ENCODE data around the gene SLC6A19. TPM values are rescaled to one million over a fixed set of nuclear protein-coding genes. Genes with fewer than 3 reads are reported as not detected.

The SLC6A19 gene
- polyA plus RNA-seq, 3 donors: not detected

DNA sequence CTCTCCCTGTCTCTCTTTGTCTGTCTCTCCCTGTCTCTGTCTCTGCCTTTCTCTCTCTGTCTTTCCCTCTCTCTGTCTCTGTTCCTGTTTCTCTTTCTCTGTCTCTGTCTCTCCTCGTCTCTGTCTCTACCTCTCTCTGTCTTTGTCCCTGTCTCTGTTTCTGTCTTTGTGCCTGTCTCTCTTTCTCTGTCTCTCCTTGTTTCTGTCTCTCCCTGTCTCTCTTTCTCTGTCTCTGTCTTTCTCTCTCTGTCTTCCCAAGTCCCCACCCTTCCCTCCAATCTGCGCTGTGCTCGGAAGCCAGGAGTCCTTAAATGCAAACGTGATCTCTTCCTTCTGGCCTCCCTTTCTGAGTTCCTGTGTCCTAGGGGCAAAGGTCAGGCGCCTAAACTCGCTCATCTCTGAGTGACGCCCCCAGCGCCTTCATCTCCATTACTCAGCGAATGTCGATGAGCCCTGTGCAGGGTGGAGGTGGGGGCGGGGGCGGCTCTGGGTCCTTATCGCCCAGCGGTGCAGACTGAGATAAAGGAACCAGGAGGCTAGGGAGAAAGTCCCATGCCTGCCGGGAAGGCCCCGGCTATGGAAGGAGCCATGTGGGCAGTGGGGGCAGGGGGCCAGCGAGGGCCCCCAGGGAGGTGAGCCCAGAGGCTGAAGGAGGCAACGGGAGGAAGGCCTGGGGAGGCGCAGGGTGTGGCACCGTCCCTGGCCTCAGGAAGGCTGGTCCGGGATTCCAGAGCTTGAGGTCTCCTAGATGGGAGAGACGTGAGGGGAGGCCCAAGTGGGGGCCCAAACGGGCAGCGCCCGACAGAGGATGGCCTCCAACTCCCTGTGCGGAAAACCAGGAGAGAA is 1.5 kb upstream of the SLC6A19 start:
- H3K4me3 ChIP-seq (replicated peaks in 1 of 3; ENCODE audit: low read depth in 2 of 3, low read length in 3 of 3): no peak overlapping the region
- H3K4me2 ChIP-seq (replicated peaks; ENCODE audit: extremely low read depth, low read length, poor library complexity, severe bottlenecking): no peak overlapping the region
- H3K27ac ChIP-seq (ENCODE audit: low read depth in 1 of 2, low read length in 2 of 2): no peak overlapping the region
- no peaks in the 10 kb centered on the region for H3K9me3 ChIP-seq (replicated peaks in 1 of 2; ENCODE audit: control insufficient read depth in 1 of 2, insufficient read depth in 1 of 2, low read length in 2 of 2)
- TF ChIP-seq, protein P1, sequence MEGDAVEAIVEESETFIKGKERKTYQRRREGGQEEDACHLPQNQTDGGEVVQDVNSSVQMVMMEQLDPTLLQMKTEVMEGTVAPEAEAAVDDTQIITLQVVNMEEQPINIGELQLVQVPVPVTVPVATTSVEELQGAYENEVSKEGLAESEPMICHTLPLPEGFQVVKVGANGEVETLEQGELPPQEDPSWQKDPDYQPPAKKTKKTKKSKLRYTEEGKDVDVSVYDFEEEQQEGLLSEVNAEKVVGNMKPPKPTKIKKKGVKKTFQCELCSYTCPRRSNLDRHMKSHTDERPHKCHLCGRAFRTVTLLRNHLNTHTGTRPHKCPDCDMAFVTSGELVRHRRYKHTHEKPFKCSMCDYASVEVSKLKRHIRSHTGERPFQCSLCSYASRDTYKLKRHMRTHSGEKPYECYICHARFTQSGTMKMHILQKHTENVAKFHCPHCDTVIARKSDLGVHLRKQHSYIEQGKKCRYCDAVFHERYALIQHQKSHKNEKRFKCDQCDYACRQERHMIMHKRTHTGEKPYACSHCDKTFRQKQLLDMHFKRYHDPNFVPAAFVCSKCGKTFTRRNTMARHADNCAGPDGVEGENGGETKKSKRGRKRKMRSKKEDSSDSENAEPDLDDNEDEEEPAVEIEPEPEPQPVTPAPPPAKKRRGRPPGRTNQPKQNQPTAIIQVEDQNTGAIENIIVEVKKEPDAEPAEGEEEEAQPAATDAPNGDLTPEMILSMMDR (IDR thresholded peaks at IDR 0.05): no peak
- 82% methylated on average over 9 of the region's 26 CpGs for WGBS (ENCODE audit: insufficient coverage)
- no peak overlapping the region for H2AFZ ChIP-seq (ENCODE audit: insufficient read depth, low read depth, low read length, poor library complexity, severe bottlenecking)
- H3K36me3 Mint-ChIP-seq: no peaks in the 10 kb centered on the region
- H3K9me3 Mint-ChIP-seq: no peaks in the 10 kb centered on the region
- H3K27me3 ChIP-seq (ENCODE audit: control insufficient read depth in 2 of 2, insufficient read depth in 2 of 2, low read length in 2 of 2): no peaks in the 10 kb centered on the region
- intact Hi-C loops (cut with micrococcal nuclease): no loop called here
- no peak overlapping the region for H3K9ac ChIP-seq (ENCODE audit: insufficient read depth, low read length, poor library complexity, severe bottlenecking)
- H4K20me1 ChIP-seq (ENCODE audit: insufficient read depth, low read length): no peaks in the 10 kb centered on the region
- DNase-seq: no peak
- no peaks in the 10 kb centered on the region for H3K36me3 ChIP-seq (replicated peaks in 1 of 2; ENCODE audit: control insufficient read depth in 1 of 2, insufficient read depth in 2 of 2, low read length in 2 of 2)
- peaks cover 2 to 4% (median 2%) of the 10 kb centered on the region in 3 donors for H3K27me3 Mint-ChIP-seq (ENCODE audit: low read depth in 3 of 3)
- H3K4me1 Mint-ChIP-seq: no peaks in the 10 kb centered on the region
- H3K4me1 ChIP-seq (ENCODE audit: control insufficient read depth in 1 of 2, insufficient read depth in 2 of 2, low read length in 2 of 2): no peaks in the 10 kb centered on the region
- no peak overlapping the region for H3K27ac Mint-ChIP-seq
- no peak overlapping the region for H3K4me3 Mint-ChIP-seq
- H3K79me2 ChIP-seq (ENCODE audit: insufficient read depth, low read length): no peaks in the 10 kb centered on the region

DNA sequence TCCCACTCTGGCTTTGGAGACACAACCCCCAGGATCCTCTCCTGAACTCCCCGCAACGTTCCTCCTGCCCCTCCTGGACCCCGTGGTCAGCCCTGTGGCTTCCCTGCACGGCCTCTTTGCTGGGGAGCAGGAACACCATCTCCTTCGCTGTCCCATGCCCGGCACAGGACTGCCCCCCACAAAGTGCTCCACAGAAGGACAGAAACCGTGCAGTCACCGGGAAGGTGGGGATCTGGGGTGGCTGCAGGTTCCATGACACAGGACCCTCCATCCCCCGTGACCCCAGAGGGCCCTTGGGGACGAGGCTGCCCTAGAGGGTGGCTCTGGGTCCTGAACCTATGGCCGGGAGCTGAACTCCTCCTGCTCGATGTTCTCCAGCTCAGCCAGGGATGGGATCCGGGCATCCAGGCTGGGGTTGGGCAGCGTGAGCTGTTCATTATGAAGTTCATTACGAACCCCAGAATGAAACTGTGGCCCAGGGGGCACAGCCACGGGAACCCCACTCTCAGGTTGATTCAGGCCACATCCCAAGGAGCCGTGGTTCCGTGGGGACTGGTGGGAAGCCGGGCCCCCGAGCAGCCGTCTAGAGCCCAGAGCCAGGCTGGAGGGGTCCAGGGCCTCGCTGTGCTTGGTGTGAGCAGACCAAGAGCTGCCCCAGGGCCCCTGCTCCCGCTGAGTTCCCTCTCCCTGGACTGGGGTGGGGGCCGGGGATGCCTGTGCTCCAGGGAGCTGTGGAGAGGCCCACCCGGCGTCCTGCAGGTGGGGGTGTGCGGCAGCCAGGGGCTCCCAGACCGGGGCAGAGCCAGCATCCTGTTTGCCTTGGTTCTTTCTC is 684 bp upstream of the SLC6A19 start:
- DNase-seq: no peak
- intact Hi-C loops (cut with micrococcal nuclease): no loop called here

More for the DNA sequence above, 684 bp upstream of the SLC6A19 start:
- TF ChIP-seq, protein P1 (IDR thresholded peaks at IDR 0.05): no peak
- no peak overlapping the region for H3K27ac ChIP-seq (ENCODE audit: low read depth in 1 of 2, low read length in 2 of 2)
- H3K4me1 Mint-ChIP-seq: no peaks in the 10 kb centered on the region
- H3K9ac ChIP-seq (ENCODE audit: insufficient read depth, low read length, poor library complexity, severe bottlenecking): no peak overlapping the region
- no peaks in the 10 kb centered on the region for H3K36me3 Mint-ChIP-seq
- no peaks in the 10 kb centered on the region for H3K36me3 ChIP-seq (replicated peaks in 1 of 2; ENCODE audit: control insufficient read depth in 1 of 2, insufficient read depth in 2 of 2, low read length in 2 of 2)
- H3K4me3 ChIP-seq (replicated peaks in 1 of 3; ENCODE audit: low read depth in 2 of 3, low read length in 3 of 3): no peak overlapping the region
- no peaks in the 10 kb centered on the region for H3K9me3 Mint-ChIP-seq
- no peaks in the 10 kb centered on the region for H3K27me3 ChIP-seq (ENCODE audit: control insufficient read depth in 2 of 2, insufficient read depth in 2 of 2, low read length in 2 of 2)
- H2AFZ ChIP-seq (ENCODE audit: insufficient read depth, low read depth, low read length, poor library complexity, severe bottlenecking): no peak overlapping the region
- no peak overlapping the region for H3K27ac Mint-ChIP-seq
- no peaks in the 10 kb centered on the region for H4K20me1 ChIP-seq (ENCODE audit: insufficient read depth, low read length)
- H3K27me3 Mint-ChIP-seq (ENCODE audit: low read depth in 3 of 3): peaks cover 2 to 5% (median 2%) of the 10 kb centered on the region in 3 donors
- no peaks in the 10 kb centered on the region for H3K79me2 ChIP-seq (ENCODE audit: insufficient read depth, low read length)
- no peak overlapping the region for H3K4me2 ChIP-seq (replicated peaks; ENCODE audit: extremely low read depth, low read length, poor library complexity, severe bottlenecking)
- WGBS (ENCODE audit: insufficient coverage): 82% methylated on average over 28 of the region's 28 CpGs
- no peaks in the 10 kb centered on the region for H3K9me3 ChIP-seq (replicated peaks in 1 of 2; ENCODE audit: control insufficient read depth in 1 of 2, insufficient read depth in 1 of 2, low read length in 2 of 2)
- H3K4me1 ChIP-seq (ENCODE audit: control insufficient read depth in 1 of 2, insufficient read depth in 2 of 2, low read length in 2 of 2): no peaks in the 10 kb centered on the region
- H3K4me3 Mint-ChIP-seq: no peak overlapping the region

All from CD14-positive monocyte (primary cell).